Heart right ventricle (tissue), 16 donors: ENCODE data around the gene BTAF1. TPM values are rescaled to one million over a fixed set of nuclear protein-coding genes. Genes with fewer than 3 reads are reported as not detected.

Source experiments
- ATAC-seq, 8 donors: fragments of 200-7000 bp; cut with Tn5 transposase; one replicate each; pipeline ENCODE4 v1.9.1; 2020; ENCODE audit warnings: mild to moderate bottlenecking in 8 of 8, moderate library complexity in 8 of 8, moderate number of reproducible peaks in 1 of 8
- DNase-seq, 2 donors: peaks; one replicate each; pipeline ENCODE4 v3.0.0-alpha.2; 2020
- H3K27ac ChIP-seq, 10 donors: fragments of 200-600 bp; sonication (generic) in 2 of 10; one replicate each; pipeline versions ENCODE4 v1.5.0 to v1.8.0; 2020 to 2022; ENCODE audit warnings: mild to moderate bottlenecking in 3 of 10
- H3K27me3 ChIP-seq, 7 donors: fragments of 200-600 bp; one replicate each; pipeline ENCODE4 v1.8.0; 2021 to 2022; ENCODE audit warnings: mild to moderate bottlenecking in 2 of 7
- H3K36me3 ChIP-seq, 9 donors: fragments of 200-600 bp; sonication (generic) in 1 of 9; one replicate each; pipeline versions ENCODE4 v1.5.0 to v1.8.0; 2020 to 2022; ENCODE audit warnings: mild to moderate bottlenecking in 2 of 9
- H3K4me1 ChIP-seq, 9 donors: fragments of 200-600 bp; sonication (generic) in 1 of 9; one replicate each; pipeline versions ENCODE4 v1.5.0 to v1.8.0; 2020 to 2022; ENCODE audit warnings: mild to moderate bottlenecking in 4 of 9
- H3K4me3 ChIP-seq, 10 donors: fragments of 200-600 bp; sonication (generic) in 2 of 10; one replicate each; pipeline versions ENCODE4 v1.5.0 to v1.8.0; 2020 to 2022; ENCODE audit warnings: mild to moderate bottlenecking in 7 of 10, moderate library complexity in 2 of 10
- H3K9me3 ChIP-seq, 11 donors: fragments of 200-600 bp in 10 of 11; sonication (generic) in 2 of 11; one replicate each; pipeline versions ENCODE4 v1.5.0 to v1.8.0; 2013 to 2022; ENCODE audit warnings: mild to moderate bottlenecking in 2 of 11, control low read depth in 1 of 11, moderate library complexity in 1 of 11
- CTCF ChIP-seq, 9 donors: fragments of 200-600 bp; sonication (generic) in 2 of 9; IDR thresholded peaks; one replicate each; pipeline versions ENCODE4 v1.5.0 to v1.8.0; 2021 to 2022; ENCODE audit warnings: antibody characterized with exemption in 9 of 9, mild to moderate bottlenecking in 5 of 9, moderate library complexity in 1 of 9
- WGBS, 2 donors: extraction: QIAGEN DNeasy Blood & Tissue Kit; methylation state at CpG; one replicate each; pipeline ENCODE4 v1.1.7; 2013; ENCODE audit warnings: inconsistent platforms in 1 of 2; 5-methylcytosine and 5-hydroxymethylcytosine counted together
- intact Hi-C, 10 donors: fragments of 100-400 bp; cut with DNase I; formaldehyde crosslinking; loops; one replicate each; pipeline versions ENCODE4 v1.11.1 to v1.14.2; 2022
- polyA plus RNA-seq, 2 donors: library from polyadenylated mRNA; stranded (reverse); fragments of 200-250 nt; gene quantifications; one replicate each; pipeline ENCODE4 v1.2.3, GENCODE V29; 2013
- total RNA-seq, 10 donors: library from RNA; stranded (reverse); fragmentation: NEBNext Ultra II Directional in 3 of 10; extraction: Animal tissue kit (Norgen Biotek cat#: 25700) in 3 of 10; gene quantifications; one replicate each; pipeline versions ENCODE4 v1.2.1 to v1.2.4, GENCODE V29; 2021 to 2023
- donor health status: Arrhythmogenic right ventricular cardiomyopathy.
- donor health status: ischemic (EF 13 %, LVEDD 7.1; RV severe dilation, severe dysfunction).
- donor health status: healthy with polysubstance abuse.
- donor health status: DM: no; HTN: yes; CAD: no.
- donor health status: DM: no; HTN: no; CAD: no.
- donor health status: ischemic (EF 25% LVEDD 6.9; RV normal size, moderate dysfunction).
- donor health status: ischemic (EF 25% LVEDD 5.7; RV mildly dilated, moderate dysfunction).
- donor health status: healthy.
- donor health status: DM: yes; HTN: yes; CAD: no.
- donor health status: Ischemic cardiomyopathy.
- donor health status: ischemic (EF 35%, LVEDD 5.7; RV mildly dilated, moderate dysfunction).
- donor health status: nonischemic (EF 11% LVEDD 7.7; RV severe dilation, severe dysfunction).
- donor health status: DM: yes; HTN: yes; CAD: no.
- donor health status: PGD.
- donor health status: ischemic (EF 29% LVEDD 5.4; RV normal size, mild dysfunction).
- donor health status: nonischemic (EF 23%, LVEDD 6.1; RV moderate dilation, normal function).

BTAF1 gene
- total and polyA plus RNA-seq, 12 donors, result 4.3 to 14.7 (median 12.2) TPM

- no peak overlapping the region for H3K27ac ChIP-seq
- DNase-seq (no peak), ATAC-seq (no peak)
- no peaks in the 10 kb centered on the region for H3K36me3 ChIP-seq
- peaks cover 3 to 16% (median 9%) of the 10 kb centered on the region in 9 donors for H3K4me1 ChIP-seq
- no peak for TF ChIP-seq CTCF (IDR thresholded peaks at IDR 0.05)
- intact Hi-C loops, result loop anchor here in 4 of 10 donors (5.0 to 10.0 kb wide), 5 partner anchors 65 to 525 kb away; partner anchors contain the start of gene PPP1R3C (in 1 of the 4)
- H3K27me3 ChIP-seq, result peaks cover 0 to 13% (median 8%) of the 10 kb centered on the region in 7 donors
- no peak overlapping the region for H3K4me3 ChIP-seq
- 98 to 100% methylated on average over 1 of the region's 1 CpG for WGBS, 2 donors
- H3K9me3 ChIP-seq, result peaks cover 0 to 12% (median 0%) of the 10 kb centered on the region in 11 donors
Observed at GRCh38 chr10:91919651-91920050, 3.9 kb upstream of the BTAF1 start.

- H3K27me3 ChIP-seq, result peaks cover 0 to 3% (median 0%) of the 10 kb centered on the region in 7 donors
- peaks cover 0 to 8% (median 0%) of the 10 kb centered on the region in 11 donors for H3K9me3 ChIP-seq
- H3K4me3 ChIP-seq, result peak overlapping the region; percentile 73 to 95 (median 86)
- intact Hi-C loops, result loop anchor here in 1 of 10 donors (10.0 kb wide), 1 partner anchor 290 kb away; the partner anchor contains the start of gene PPP1R3C
- H3K36me3 ChIP-seq, result no peaks in the 10 kb centered on the region
- H3K27ac ChIP-seq, result peak overlapping the region; percentile 72 to 98 (median 97)
- WGBS, 2 donors, result 3% methylated on average over 21 of the region's 21 CpGs
- H3K4me1 ChIP-seq, result peaks cover 4 to 48% (median 36%) of the 10 kb centered on the region in 9 donors
- TF ChIP-seq CTCF (IDR thresholded peaks at IDR 0.05), result no peak
- DNase-seq (no peak), ATAC-seq (peak in 3 of 8 donors; percentile 4 to 8 (median 6))
Observed at GRCh38 chr10:91924212-91925021, 847 bp downstream of the BTAF1 start.

GRCh38 chr10:91925022-91925320, 1.4 kb downstream of the BTAF1 start:
- Histone ChIP-seq H3K36me3 (no peaks in the 10 kb centered on the region), H3K27me3 (no peaks in the 10 kb centered on the region), H3K4me1 (peaks cover 4 to 54% (median 39%) of the 10 kb centered on the region in 9 donors), H3K27ac (peak overlapping the region in 1 of 10 donors; percentile 95), H3K9me3 (peaks cover 0 to 2% (median 0%) of the 10 kb centered on the region in 11 donors), H3K4me3 (peak overlapping the region in 9 of 10 donors; percentile 73 to 95 (median 83))
- no peak for TF ChIP-seq CTCF (IDR thresholded peaks at IDR 0.05)
- WGBS, 2 donors, result 45 to 51% methylated on average over 2 of the region's 2 CpGs
- intact Hi-C loops, result loop anchor here in 1 of 10 donors (10.0 kb wide), 1 partner anchor 290 kb away; the partner anchor contains the start of gene PPP1R3C
- DNase-seq, result no peak
- no peak for ATAC-seq

- ATAC-seq (no peak), DNase-seq (no peak)
- Histone ChIP-seq H3K27ac (no peak overlapping the region), H3K4me1 (peaks cover 0 to 54% (median 27%) of the 10 kb centered on the region in 9 donors), H3K27me3 (no peaks in the 10 kb centered on the region), H3K9me3 (no peaks in the 10 kb centered on the region), H3K36me3 (peaks cover 0 to 27% (median under 1%) of the 10 kb centered on the region in 9 donors), H3K4me3 (no peak overlapping the region)
- no peak for TF ChIP-seq CTCF (IDR thresholded peaks at IDR 0.05)
- intact Hi-C loops, result no loop called here
- WGBS, 2 donors, result 77 to 87% methylated on average over 3 of the region's 3 CpGs
Observed at GRCh38 chr10:91930939-91931338, 7.4 kb downstream of the BTAF1 start.
